ENCODE data around the gene TWIST2.

Gene TWIST2

DNA sequence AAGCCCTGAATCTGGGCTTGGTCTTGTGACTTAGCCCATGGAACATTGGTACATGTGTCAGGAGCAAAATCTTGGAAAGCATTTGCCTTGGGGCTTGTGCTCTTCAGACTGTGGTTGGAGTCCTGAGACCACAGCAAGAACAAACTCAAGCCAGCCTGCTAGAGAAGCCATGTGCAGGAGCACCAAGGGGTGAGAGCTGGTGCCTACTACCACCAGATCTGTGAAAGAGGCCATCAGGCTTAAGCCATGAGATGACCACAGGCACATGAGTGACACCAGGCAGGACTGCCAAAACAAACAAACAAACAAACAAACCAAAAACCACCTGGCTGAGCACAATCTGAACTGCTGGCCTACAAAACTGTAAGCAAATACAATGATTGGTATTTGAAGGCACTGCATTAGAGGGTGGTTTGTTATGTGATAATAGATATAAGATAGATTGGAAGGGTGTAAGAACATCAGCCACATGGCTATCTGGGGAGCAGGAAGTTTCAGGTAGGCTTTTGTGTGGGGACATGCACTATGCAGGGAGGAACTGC lies 9.0 kb upstream of the TWIST2 start:
- DNase-seq (ENCODE audit: low spot score), result no peak

DNA sequence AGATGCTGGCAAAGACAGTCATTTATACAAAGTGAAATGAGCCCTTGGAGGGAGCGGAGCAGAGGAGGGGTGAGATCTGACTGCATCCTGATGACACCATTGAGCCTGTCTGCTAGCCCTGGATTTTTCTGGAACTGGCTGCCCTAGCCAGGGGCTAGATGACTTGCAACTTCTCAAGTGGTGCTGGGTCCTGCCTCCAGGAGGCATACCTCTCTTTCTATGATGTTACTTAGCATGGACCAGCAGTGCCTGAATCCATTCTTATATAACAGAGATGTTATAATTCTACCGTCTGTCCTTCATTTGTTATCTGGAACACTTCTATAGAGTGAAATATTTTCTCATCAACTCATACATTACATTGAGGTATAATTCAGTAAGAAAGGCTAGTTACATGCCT lies 8.5 kb upstream of the TWIST2 start:
- no peak for DNase-seq (ENCODE audit: low spot score)

- DNase-seq (ENCODE audit: low spot score), result no peak
Measured at GRCh38 chr2:238841542-238842164, 6.2 kb upstream of the TWIST2 start.

- DNase-seq (ENCODE audit: low spot score), result no peak
Measured at GRCh38 chr2:238843476-238843875, 4.4 kb upstream of the TWIST2 start.

GRCh38 chr2:238845583-238846377 lies 2.1 kb upstream of the TWIST2 start:
- no peak for DNase-seq (ENCODE audit: low spot score)

GRCh38 chr2:238846378-238846627 lies 1.6 kb upstream of the TWIST2 start:
- DNase-seq (ENCODE audit: low spot score), result no peak

- no peak for DNase-seq (ENCODE audit: low spot score)
Measured at GRCh38 chr2:238846628-238847418, 1.1 kb upstream of the TWIST2 start.

DNA sequence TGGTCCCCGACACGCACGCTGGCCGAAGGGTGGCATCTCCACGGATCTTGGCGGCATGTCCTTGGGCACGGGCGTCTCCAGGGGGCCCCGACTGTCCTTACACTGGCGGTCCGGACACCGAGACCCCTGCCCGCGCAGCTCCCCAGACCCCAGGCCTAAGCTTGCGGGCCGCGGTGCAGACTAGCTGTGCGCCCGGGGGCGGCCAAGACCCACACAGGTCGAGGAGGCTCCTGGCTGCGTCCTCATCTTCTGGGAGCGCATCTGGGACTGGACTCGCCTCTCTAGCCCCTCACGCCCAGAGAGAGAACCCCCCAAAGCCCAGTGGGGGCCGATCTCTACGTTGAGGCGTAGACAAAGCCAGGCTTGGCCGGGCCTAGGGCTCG lies 475 bp upstream of the TWIST2 start:
- no peak for DNase-seq (ENCODE audit: low spot score)

- no peak for DNase-seq (ENCODE audit: low spot score)
Measured at GRCh38 chr2:238848691-238848975, 748 bp downstream of the TWIST2 start.

GRCh38 chr2:238848976-238849853 lies 1.3 kb downstream of the TWIST2 start:
- DNase-seq (ENCODE audit: low spot score), result no peak

- DNase-seq (ENCODE audit: low spot score), result no peak
Measured at GRCh38 chr2:238850091-238850490, 2.2 kb downstream of the TWIST2 start.

DNA sequence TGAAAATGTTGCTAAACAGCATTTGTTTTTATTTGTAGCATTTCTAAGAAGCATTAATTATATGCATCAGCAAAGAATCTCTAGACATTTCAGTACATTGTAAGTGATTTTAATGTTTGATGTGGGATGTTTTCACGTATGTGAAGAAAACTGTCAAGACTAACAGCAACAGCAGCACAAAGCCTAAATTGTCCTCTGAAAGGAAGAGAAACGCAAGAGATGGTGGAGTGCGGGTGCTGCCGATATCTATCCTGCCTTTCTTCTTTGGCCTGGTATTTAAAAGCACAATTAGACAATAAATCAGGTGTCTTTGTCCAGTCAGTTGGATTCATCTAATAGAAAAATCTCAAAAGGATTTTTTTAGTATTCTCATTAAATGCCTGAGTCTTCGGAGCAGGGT lies 3.1 kb downstream of the TWIST2 start:
- DNase-seq (ENCODE audit: low spot score), result no peak

DNA sequence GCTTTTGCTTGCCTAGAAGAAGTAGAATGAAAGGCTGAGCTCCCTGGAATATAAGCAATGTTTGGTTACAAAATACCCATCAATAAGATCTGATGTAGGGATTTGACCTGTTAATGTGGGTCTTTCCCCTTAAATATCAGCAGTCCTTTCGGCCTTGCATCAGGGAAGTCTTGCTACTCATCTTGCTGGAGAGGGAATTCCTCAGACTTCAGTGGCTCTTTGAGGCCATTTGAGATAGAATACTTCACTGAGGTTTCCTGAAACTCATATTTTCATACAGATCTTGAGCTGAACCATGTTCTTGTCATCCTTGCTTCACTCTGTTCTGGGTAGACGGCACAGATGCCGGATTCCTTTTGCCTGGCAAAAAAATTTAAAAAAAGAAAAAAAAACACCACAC lies 3.9 kb downstream of the TWIST2 start:
- DNase-seq (ENCODE audit: low spot score), result no peak

- DNase-seq (ENCODE audit: low spot score), result no peak
Measured at GRCh38 chr2:238852206-238852869, 4.5 kb downstream of the TWIST2 start.

GRCh38 chr2:238853218-238853617 lies 5.3 kb downstream of the TWIST2 start:
- no peak for DNase-seq (ENCODE audit: low spot score)

GRCh38 chr2:238853721-238854120 lies 5.8 kb downstream of the TWIST2 start:
- no peak for DNase-seq (ENCODE audit: low spot score)

DNA sequence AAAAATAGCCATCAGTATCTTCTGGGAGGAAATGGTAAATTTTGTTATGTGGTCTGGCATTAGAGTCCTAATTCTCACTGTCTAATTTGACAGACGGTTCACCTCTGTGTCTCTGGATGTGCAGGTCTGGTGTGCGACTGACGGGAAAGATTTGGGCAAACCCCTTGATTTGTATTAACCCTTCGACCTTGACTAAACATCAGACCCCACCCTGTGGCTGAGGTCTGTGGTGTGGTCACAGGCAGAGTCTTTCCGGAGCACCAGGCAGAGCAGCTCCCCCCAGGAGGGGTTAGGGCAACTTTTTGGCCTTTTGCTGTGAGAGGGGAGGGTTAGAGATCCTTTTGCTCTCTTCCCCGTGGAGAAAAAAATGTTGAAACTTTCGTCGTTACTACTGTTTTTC lies 6.4 kb downstream of the TWIST2 start:
- DNase-seq (ENCODE audit: low spot score), result no peak

DNA sequence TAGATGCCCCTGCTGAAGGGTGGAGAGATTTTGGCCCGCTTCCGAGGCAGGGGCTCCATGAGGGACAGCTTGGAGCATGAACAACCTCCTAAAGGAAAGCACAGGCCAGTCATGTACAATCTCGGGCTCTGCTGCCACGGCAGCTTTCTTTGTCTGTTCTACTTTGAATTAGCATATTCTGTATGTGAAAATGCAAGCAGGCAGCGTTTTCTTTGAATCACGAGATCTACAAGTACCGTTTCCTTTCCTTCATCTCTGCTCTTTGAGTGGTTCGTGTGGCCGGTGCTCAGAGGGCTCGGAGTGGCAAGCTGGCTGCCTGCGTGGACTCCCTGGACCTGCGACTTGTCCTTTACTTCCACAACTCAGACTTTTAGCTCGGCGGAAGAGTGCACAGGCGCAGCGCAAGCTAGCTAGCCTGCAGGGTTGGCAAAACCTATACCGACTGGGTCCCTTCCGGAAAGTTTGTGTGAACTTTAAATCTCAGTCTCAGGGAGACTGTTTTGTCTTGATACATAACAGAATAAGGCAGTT lies 6.9 kb downstream of the TWIST2 start:
- DNase-seq (ENCODE audit: low spot score), result no peak

GRCh38 chr2:238855299-238855698 lies 7.4 kb downstream of the TWIST2 start:
- DNase-seq (ENCODE audit: low spot score), result no peak

DNA sequence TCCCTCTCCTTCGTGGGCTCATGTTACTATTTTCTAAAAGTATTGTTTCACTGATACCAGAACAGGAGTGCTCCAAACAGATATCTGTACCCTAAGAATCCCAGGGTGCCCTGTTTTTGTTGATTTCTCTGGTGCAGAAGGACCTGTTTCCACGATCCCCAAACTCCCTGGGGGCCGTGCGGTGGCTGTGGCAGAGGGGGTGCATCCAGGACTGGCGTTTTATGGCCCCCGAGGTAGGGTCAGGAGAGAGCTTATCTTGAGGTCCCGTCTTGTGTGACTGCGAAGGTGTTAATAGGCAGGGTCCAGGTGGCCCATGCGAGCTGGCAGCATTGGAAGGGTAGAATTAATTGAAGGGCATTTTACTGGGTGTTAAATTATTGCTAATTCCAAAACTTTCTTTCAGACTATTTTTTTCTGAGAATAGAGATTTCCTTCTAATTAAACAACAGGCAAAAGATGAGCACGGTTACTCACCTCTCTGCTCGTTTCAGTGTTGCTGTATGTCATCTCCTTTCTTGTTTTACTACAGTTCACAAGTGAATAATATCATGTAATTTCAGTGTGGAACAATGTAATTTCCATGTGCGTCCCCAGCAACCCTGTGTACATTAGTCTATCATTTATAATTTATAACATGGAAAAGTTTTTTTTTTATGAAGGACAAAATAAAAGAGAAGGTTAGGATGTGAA lies 8.2 kb downstream of the TWIST2 start:
- DNase-seq (ENCODE audit: low spot score), result no peak
